ENCODE results near the gene DAAM2. TPM values are rescaled to one million over a fixed set of nuclear protein-coding genes. Genes with fewer than 3 reads are reported as not detected.

Gene DAAM2
- total and polyA plus RNA-seq, 2 of the 8 experiments (the other 6 are each of a cell fraction or from before 2014, with no cell fraction given), result 1.5 to 2.9 TPM

DNA sequence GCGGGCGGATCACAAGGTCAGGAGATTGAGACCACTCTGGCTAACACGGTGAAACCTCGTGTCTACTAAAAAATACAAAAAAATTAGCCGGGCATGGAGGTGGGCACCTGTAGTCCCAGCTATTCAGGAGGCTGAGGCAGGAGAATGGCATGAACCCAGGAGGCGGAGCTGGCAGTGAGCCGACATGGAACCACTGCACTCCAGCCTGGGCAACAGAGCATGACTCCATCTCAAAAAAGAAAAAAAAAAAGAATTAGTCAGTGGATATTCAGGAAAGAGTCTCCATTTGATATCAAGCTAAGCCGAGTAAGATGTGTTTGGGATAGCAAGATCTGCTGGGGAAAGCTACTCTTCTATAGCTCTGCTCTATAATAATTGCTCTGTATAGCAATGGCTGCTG lies 101.1 kb downstream of the DAAM2 start:
- 90% methylated on average over 7 of the region's 8 CpGs; no CpG with 5 or more reads in 1 of the 2 experiments for WGBS, 2 experiments (ENCODE audit: extremely low coverage in 1 of 2, insufficient coverage in 1 of 2, insufficient read length in 1 of 2, insufficient replicate concordance in 2 of 2, low coverage in 1 of 2, low lambda C conversion rate in 2 of 2, missing lambda C conversion rate in 1 of 2)
- Histone ChIP-seq H3K9ac (replicated peaks in 1 of 4; ENCODE audit: extremely low read depth in 1 of 4, low read depth in 3 of 4, low read length in 3 of 4) (no peak overlapping the region), H2AFZ (ENCODE audit: low read length) (no peak overlapping the region), H3K14ac (ENCODE audit: insufficient read length) (no peak overlapping the region), H3K23ac (ENCODE audit: insufficient read length) (no peak overlapping the region), H3K79me1 (ENCODE audit: low read depth, low read length) (no peaks in the 10 kb centered on the region), H4K20me1 (replicated peaks in 1 of 2; ENCODE audit: control insufficient read depth in 1 of 2, insufficient read depth in 2 of 2, low read length in 2 of 2) (no peaks in the 10 kb centered on the region), H3K56ac (replicated peaks; ENCODE audit: insufficient read length, low read depth, low read length) (no peak overlapping the region), H4K91ac (replicated peaks; ENCODE audit: insufficient read length, low read length) (no peak overlapping the region), H3K4ac (replicated peaks; ENCODE audit: insufficient read length, low read depth, low read length) (no peak overlapping the region), H4K5ac (ENCODE audit: insufficient read length, low read depth, low read length) (no peak overlapping the region), H2BK12ac (ENCODE audit: low read depth, low read length) (no peak overlapping the region), H2AK5ac (ENCODE audit: low read depth, low read length) (no peak overlapping the region), H3K4me1 (replicated peaks in 1 of 4; ENCODE audit: control insufficient read depth in 3 of 4, insufficient read depth in 4 of 4, low read length in 3 of 4) (peaks cover 0 to 10% (median 7%) of the 10 kb centered on the region in 4 experiments; a peak in 3 of 7 replicates), H3K4me3 (ENCODE audit: extremely low read depth in 1 of 4, insufficient read depth in 2 of 4, low read depth in 3 of 4, low read length in 4 of 4) (no peak overlapping the region), H3K36me3 (ENCODE audit: control insufficient read depth in 2 of 4, insufficient read depth in 4 of 4, low read length in 3 of 4) (no peaks in the 10 kb centered on the region), H3K18ac (ENCODE audit: extremely low read depth, low read length) (no peak overlapping the region), H3K9me3 (ENCODE audit: insufficient read depth in 2 of 2, low read depth in 1 of 2, low read length in 1 of 2) (no peaks in the 10 kb centered on the region), H2BK15ac (ENCODE audit: low read length) (no peak overlapping the region), H2BK120ac (replicated peaks; ENCODE audit: low read depth, low read length) (no peak overlapping the region), H2BK5ac (ENCODE audit: low read depth, low read length) (no peak overlapping the region), H2BK20ac (ENCODE audit: low read length) (no peak overlapping the region), H3K79me2 (ENCODE audit: control insufficient read depth in 1 of 2, insufficient read depth in 2 of 2, low read length in 2 of 2) (no peaks in the 10 kb centered on the region), H4K8ac (ENCODE audit: extremely low read depth, insufficient read depth, low read length) (no peak overlapping the region), H3K27me3 (replicated peaks in 1 of 4; ENCODE audit: control insufficient read depth in 3 of 4, extremely low read depth in 1 of 4, insufficient read depth in 3 of 4, low read length in 3 of 4) (no peaks in the 10 kb centered on the region), H3K27ac (ENCODE audit: low read depth, low read length) (no peak overlapping the region), H3K4me2 (ENCODE audit: insufficient read depth in 1 of 2, low read depth in 2 of 2, low read length in 2 of 2) (no peak overlapping the region), H3K23me2 (ENCODE audit: low read depth, low read length) (no peaks in the 10 kb centered on the region)
- FAIRE-seq, result no peak
- ChIA-PET CTCF (ENCODE audit: partially characterized antibody) (interaction anchor here (0.6 to 12.0 kb wide), 21 partner anchors 12 to 530 kb away, joined by 3 to 135 read pairs (median 4); no protein-coding TSS in a partner anchor), POLR2A (ENCODE audit: partially characterized antibody) (no interaction called here)
- no peak for DNase-seq (ENCODE audit: low read depth in 1 of 2, low spot score in 2 of 2)
- no peak for TF ChIP-seq CHD1 (IDR thresholded peaks at IDR 0.05; ENCODE audit: low read depth, low read length)
- no peak for TF ChIP-seq NANOG (IDR thresholded peaks at IDR 0.05; ENCODE audit: insufficient read depth, low read depth, low read length, poor library complexity, severe bottlenecking)
- no peak for TF ChIP-seq TAF7 (optimal IDR thresholded peaks at IDR 0.05; ENCODE audit: borderline replicate concordance, low read depth, low read length)
- no peak for TF ChIP-seq HDAC6 (IDR thresholded peaks at IDR 0.05; ENCODE audit: low read depth, low read length)
- TF ChIP-seq RBBP5 (IDR thresholded peaks at IDR 0.05; ENCODE audit: borderline replicate concordance, low read depth, low read length), result no peak
- no peak for TF ChIP-seq KDM5A (IDR thresholded peaks at IDR 0.05; ENCODE audit: low read length)
- no peak for TF ChIP-seq SRF (IDR thresholded peaks at IDR 0.05; ENCODE audit: low read depth, low read length)
- TF ChIP-seq, protein P1, sequence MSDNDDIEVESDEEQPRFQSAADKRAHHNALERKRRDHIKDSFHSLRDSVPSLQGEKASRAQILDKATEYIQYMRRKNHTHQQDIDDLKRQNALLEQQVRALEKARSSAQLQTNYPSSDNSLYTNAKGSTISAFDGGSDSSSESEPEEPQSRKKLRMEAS (IDR thresholded peaks at IDR 0.05), result no peak
- TF ChIP-seq KDM1A (IDR thresholded peaks at IDR 0.05; ENCODE audit: borderline replicate concordance, low read length), result no peak
- TF ChIP-seq EP300 (IDR thresholded peaks at IDR 0.05; ENCODE audit: borderline replicate concordance in 1 of 2, low read depth in 2 of 2, low read length in 2 of 2), result no peak
- no peak for TF ChIP-seq SIN3A (conservative IDR thresholded peaks at IDR 0.05 in 1 of 2, IDR thresholded peaks at IDR 0.05 in 1 of 2; ENCODE audit: low read depth in 1 of 2, low read length in 2 of 2)
- no peak for TF ChIP-seq BACH1 (IDR thresholded peaks at IDR 0.05; ENCODE audit: low read length)
- no peak for TF ChIP-seq YY1 (IDR thresholded peaks at IDR 0.05; ENCODE audit: low read depth, low read length)
